Psoas muscle (tissue), 8 donors: ENCODE results near the gene KDM4C. TPM values are rescaled to one million over a fixed set of nuclear protein-coding genes. Genes with fewer than 3 reads are reported as not detected.

Experiments used
- ATAC-seq, 4 donors: fragments of 200-7000 bp; cut with Tn5 transposase; one replicate each; pipeline ENCODE4 v1.9.1; 2020; ENCODE audit warnings: moderate library complexity in 3 of 4, mild to moderate bottlenecking in 2 of 4
- DNase-seq, 2 donors: peaks; one replicate each; pipeline ENCODE4 v3.0.0-alpha.2; 2020
- H3K27ac ChIP-seq: fragments of 200-600 bp; one replicate; pipeline ENCODE4 v1.8.0; 2022
- H3K27me3 ChIP-seq, 3 donors: fragments of 200-600 bp in 1 of 3; one replicate each; pipeline versions ENCODE4 v1.6.1 to v1.8.0; 2013 to 2022; ENCODE audit warnings: low read length in 2 of 3, mild to moderate bottlenecking in 2 of 3, moderate library complexity in 1 of 3; ENCODE audit not compliant: insufficient read depth in 3 of 3
- H3K36me3 ChIP-seq, 2 donors: fragments of 200-600 bp in 1 of 2; one replicate each; pipeline versions ENCODE4 v1.6.1 to v1.8.0; 2013 to 2022; ENCODE audit warnings: low read depth in 1 of 2, mild to moderate bottlenecking in 1 of 2, moderate library complexity in 1 of 2; ENCODE audit not compliant: insufficient read depth in 1 of 2
- H3K4me1 ChIP-seq: fragments of 200-600 bp; one replicate; pipeline ENCODE4 v1.8.0; 2022
- H3K4me3 ChIP-seq: fragments of 200-600 bp; one replicate; pipeline ENCODE4 v1.8.0; 2022; ENCODE audit warnings: mild to moderate bottlenecking
- H3K9me3 ChIP-seq: fragments of 200-600 bp; one replicate; pipeline ENCODE4 v1.8.0; 2022
- WGBS, 3 donors: extraction: QIAGEN DNeasy Blood & Tissue Kit; methylation state at CpG; one replicate each; pipeline versions ENCODE4 v1.1.6 to v1.1.7; 2013; 5-methylcytosine and 5-hydroxymethylcytosine counted together
- intact Hi-C, 2 donors: fragments of 100-400 bp; cut with DNase I; formaldehyde crosslinking; loops; one replicate each; pipeline versions ENCODE4 v1.11.0 to v1.14.2; 2022
- polyA plus RNA-seq, 3 donors: library from polyadenylated mRNA; stranded (reverse); fragments of 200-250 nt; gene quantifications; one replicate each; pipeline ENCODE4 v1.2.3, GENCODE V29; 2013
- total RNA-seq, 4 donors: library from RNA; stranded (reverse); fragmentation: NEBNext Ultra II Directional in 2 of 4; extraction: Animal tissue kit (Norgen Biotek cat#: 25700) in 2 of 4; gene quantifications; one replicate each; pipeline versions ENCODE4 v1.2.1 to v1.2.4, GENCODE V29; 2021 to 2023
- TF ChIP-seq, protein P1 (sequence below): fragments of 200-600 bp; IDR thresholded peaks from one replicate; pipeline ENCODE4 v1.8.0; 2022; ENCODE audit warnings: antibody characterized with exemption
- donor health status: healthy with polysubstance abuse.
- donor health status: DM: no; HTN: no; CAD: no; lungs with moderate emphysema.
- donor health status: Bipolar disorder and iron deficiency.
- donor health status: healthy.
- donor health status: DM: yes; HTN: yes; CAD: no.
- donor health status: DM: no; HTN: no; CAD: no.
- donor health status: DM: no; HTN: no; CAD: no.
- donor health status: DM: yes; HTN: yes; CAD: no.

The KDM4C gene
- total and polyA plus RNA-seq, 7 donors = 2.7 to 13.0 (median 10.1) TPM

DNA sequence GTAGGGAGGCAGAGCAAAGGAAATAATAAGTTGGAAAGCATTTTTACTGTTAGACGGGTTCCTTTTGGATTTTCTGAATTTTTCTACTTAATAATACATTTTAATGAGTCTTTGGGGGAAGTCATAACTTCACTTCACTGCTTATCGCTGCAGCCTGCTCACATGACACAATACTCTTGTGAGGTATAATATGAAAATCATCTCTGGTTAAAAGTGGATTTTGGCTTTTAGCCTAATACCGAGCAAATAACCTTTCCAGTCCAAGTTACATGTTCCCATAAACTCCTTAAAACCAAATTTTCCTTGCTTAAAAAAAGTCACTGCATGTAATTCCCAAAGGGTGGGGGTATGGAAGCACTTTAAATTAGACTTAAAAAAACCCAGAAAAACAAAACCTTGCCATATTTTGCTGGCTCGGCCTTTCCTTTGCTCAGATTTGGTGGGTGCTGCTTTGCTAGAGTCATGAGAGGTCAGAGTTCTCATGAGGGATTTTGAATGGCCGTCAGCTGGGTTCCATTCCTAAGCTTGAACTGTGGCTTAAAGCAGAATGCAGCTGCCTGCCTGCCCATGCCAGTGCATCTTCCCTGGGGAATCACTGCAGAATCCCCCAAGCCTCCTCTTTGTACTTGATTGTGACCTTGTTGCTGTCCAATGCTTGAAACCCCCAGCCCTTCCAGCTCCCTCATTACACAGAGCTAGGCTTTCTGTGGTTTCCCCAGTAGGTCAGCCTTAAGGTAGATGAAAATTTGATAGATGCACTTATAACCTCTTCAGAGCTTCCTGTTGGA, 331.8 kb downstream of the KDM4C start:
- intact Hi-C loops = no loop called here

GRCh38 chr9:7093040-7093439, 335.3 kb downstream of the KDM4C start:
- Histone ChIP-seq H3K27me3 (no peaks in the 10 kb centered on the region), H3K36me3 (no peaks in the 10 kb centered on the region), H3K27ac (no peak overlapping the region), H3K4me1 (peaks cover 21% of the 10 kb centered on the region), H3K4me3 (no peak overlapping the region), H3K9me3 (no peaks in the 10 kb centered on the region)
- ATAC-seq = no peak
- WGBS, 3 donors = 89 to 95% (median 92%) methylated on average over 4 of the region's 4 CpGs
- TF ChIP-seq, protein P1, sequence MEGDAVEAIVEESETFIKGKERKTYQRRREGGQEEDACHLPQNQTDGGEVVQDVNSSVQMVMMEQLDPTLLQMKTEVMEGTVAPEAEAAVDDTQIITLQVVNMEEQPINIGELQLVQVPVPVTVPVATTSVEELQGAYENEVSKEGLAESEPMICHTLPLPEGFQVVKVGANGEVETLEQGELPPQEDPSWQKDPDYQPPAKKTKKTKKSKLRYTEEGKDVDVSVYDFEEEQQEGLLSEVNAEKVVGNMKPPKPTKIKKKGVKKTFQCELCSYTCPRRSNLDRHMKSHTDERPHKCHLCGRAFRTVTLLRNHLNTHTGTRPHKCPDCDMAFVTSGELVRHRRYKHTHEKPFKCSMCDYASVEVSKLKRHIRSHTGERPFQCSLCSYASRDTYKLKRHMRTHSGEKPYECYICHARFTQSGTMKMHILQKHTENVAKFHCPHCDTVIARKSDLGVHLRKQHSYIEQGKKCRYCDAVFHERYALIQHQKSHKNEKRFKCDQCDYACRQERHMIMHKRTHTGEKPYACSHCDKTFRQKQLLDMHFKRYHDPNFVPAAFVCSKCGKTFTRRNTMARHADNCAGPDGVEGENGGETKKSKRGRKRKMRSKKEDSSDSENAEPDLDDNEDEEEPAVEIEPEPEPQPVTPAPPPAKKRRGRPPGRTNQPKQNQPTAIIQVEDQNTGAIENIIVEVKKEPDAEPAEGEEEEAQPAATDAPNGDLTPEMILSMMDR = no peak
- intact Hi-C loops = no loop called here
- DNase-seq = no peak

More for the DNA sequence above, 331.8 kb downstream of the KDM4C start:
- TF ChIP-seq, protein P1 = no peak
- ATAC-seq (peak in 1 of 4 donors; percentile 34), DNase-seq (no peak)
- no peaks in the 10 kb centered on the region for H3K27me3 ChIP-seq
- no peak overlapping the region for H3K4me3 ChIP-seq
- H3K9me3 ChIP-seq = no peaks in the 10 kb centered on the region
- no peak overlapping the region for H3K27ac ChIP-seq
- peaks cover 0 to 11% of the 10 kb centered on the region in 2 donors for H3K36me3 ChIP-seq
- H3K4me1 ChIP-seq = peaks cover 6% of the 10 kb centered on the region
- WGBS, 3 donors = 29 to 36% (median 31%) methylated on average over 5 of the region's 5 CpGs

DNA sequence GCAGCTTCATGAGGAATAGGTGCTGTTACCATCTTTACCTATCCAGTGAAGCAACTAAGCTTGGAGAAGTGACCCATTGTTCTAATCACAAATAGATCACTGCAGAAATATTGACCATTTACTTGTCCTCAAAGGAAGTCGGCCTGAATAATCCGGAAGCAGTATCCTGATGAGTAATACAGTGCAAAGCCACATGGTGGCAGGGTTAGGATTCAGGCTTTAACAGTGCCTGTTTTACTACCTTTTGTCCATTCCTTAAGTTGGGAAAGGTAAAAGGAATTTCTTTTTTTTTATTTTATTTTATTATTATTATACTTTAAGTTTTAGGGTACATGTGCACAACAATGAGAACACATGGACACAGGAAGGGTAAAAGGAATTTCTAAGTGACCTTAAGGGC, 336.3 kb downstream of the KDM4C start:
- Histone ChIP-seq H3K4me3 (no peak overlapping the region), H3K36me3 (no peaks in the 10 kb centered on the region), H3K4me1 (peaks cover 30% of the 10 kb centered on the region), H3K27me3 (no peaks in the 10 kb centered on the region), H3K27ac (no peak overlapping the region), H3K9me3 (no peaks in the 10 kb centered on the region)
- intact Hi-C loops = no loop called here
- DNase-seq = no peak
- TF ChIP-seq, protein P1 = peak; percentile 60
- WGBS, 3 donors = 80 to 85% (median 84%) methylated on average over 2 of the region's 2 CpGs
- peak; percentile 35 to 60 (median 58) for ATAC-seq

- intact Hi-C loops = no loop called here
- TF ChIP-seq, protein P1 = no peak
- H3K27me3 ChIP-seq = no peaks in the 10 kb centered on the region
- H3K27ac ChIP-seq = no peak overlapping the region
- WGBS, 3 donors = 83 to 90% (median 90%) methylated on average over 3 of the region's 3 CpGs
- no peaks in the 10 kb centered on the region for H3K36me3 ChIP-seq
- DNase-seq (no peak), ATAC-seq (no peak)
- peaks cover 30% of the 10 kb centered on the region for H3K4me1 ChIP-seq
- no peaks in the 10 kb centered on the region for H3K9me3 ChIP-seq
- no peak overlapping the region for H3K4me3 ChIP-seq
These were observed 336.8 kb downstream of the KDM4C start for GRCh38 chr9:7094576-7094975.
